ENCODE measurements around the gene MOGAT1.
"Not testable (repeated sequence)": the region's sequence is repeated elsewhere in the genome, so short reads cannot be mapped to it uniquely, and the experiment has no call there.

Gene MOGAT1

GRCh38 chr2:222747526-222748160, 76.2 kb downstream of the MOGAT1 start:
- DNase-seq = no peak

DNA sequence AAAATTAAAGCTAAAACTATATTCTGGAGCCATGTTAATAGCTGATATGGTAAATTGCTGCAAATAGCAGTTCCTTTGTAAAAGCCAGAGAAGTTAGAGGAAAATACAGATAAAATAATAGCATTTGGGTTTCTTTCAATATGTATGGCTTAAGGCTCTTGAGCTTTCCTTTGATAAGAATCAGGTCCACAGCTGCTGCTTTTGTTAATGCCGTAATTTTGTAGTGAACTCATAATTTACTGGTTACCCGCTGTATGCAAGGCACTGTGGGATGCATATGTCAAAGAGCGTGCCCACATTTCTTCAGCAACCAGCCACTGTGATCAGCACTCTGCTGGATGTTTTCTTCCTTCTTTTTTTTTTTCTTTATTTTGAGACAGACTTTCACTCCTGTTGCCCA, 79.1 kb downstream of the MOGAT1 start:
- no peak for DNase-seq

- DNase-seq = no peak
Observed at GRCh38 chr2:222751238-222751637, 79.8 kb downstream of the MOGAT1 start.

GRCh38 chr2:222751821-222752719, 80.6 kb downstream of the MOGAT1 start:
- peak in 1 of 2 experiments; percentile 15 for DNase-seq

GRCh38 chr2:222752746-222753145, 81.3 kb downstream of the MOGAT1 start:
- DNase-seq = no peak

GRCh38 chr2:222753251-222753824, 81.9 kb downstream of the MOGAT1 start:
- DNase-seq = peak in 1 of 2 experiments; percentile 58

DNA sequence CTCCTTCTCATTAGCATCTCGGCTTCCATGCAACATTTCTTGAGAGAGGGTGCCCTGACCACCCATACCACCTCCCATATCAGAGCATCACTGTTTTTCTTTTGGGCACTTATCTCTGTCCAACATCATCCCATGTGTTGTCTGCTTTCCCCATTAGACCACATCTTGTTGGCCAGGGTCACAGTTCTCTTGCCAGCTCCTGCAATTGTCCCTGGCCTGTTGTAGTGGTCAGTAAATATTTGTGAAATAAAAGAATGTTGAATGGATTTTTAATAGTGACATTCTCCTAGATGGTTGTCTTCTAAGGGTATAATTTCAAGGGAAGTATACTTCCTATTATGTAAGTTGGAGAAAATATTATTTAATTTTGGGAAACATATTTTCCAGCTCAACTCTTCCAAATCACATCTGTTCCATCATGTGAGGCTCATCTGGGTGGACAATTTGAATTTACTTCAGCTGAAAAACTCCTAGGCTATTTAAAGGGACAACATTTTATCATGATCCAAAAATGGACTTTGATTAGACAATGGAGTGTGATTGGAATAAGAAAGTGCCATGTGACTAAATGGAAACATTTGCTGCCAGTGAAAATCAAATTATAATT, 83.0 kb downstream of the MOGAT1 start:
- DNase-seq = no peak

DNA sequence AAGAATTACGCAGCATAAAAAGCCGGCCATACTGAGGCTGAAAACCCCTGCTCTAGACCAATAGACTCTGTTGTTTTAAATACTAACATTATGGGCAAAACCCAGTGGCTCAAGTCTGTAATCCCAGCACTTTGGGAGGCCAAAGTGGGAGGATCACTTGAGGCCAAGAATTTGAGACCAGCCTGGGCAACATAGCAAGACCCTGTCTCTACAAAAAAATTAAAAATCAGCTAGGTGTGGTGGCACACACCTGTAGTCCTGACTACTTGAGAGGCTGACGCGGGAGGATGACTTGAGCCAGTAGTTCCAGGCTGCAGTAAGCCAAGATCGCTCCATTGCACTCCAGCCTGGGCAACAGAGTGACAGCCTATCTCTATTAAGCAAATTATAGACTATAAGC, 84.1 kb downstream of the MOGAT1 start:
- not testable (repeated sequence) for DNase-seq

GRCh38 chr2:222756362-222756831, 84.9 kb downstream of the MOGAT1 start:
- DNase-seq = no peak

DNA sequence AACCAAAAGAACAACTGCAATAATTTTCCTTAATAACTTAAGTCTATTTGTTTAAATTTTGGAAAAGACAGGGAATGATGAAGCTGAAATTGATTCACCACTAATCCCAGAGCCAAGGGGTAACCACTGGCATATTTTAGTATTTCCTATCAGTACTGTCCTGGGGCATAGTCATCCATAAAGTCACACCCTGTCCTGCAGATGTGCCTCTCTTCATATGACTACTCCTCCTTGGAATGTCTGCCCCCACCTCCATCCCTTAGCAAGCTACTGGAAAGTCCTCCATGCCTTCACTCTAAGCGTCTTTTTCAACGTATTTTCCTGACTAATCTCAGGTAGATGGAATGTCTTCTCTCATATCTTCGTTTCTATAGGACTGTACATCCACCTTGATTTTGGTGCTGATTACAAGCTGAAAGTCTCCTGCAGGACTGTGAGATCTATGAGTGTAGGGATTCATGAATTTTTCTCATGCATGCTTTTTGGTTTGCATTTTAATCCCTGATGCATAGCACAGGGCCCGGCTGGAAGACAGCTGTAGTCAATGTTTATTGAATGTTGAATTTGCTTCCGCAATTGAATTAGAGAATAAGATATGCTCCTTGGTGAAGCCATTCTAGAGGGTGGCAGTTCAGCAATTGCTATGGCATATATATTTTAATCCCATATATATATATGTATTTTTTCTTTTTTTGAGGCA, 85.6 kb downstream of the MOGAT1 start:
- no peak for DNase-seq
